H4 (cell line): ENCODE data around the gene NAALADL2. TPM values are rescaled to one million over a fixed set of nuclear protein-coding genes. Genes with fewer than 3 reads are reported as not detected.
A peak's percentile ranks its signal among the peaks of the same experiment; 100 is the strongest.
"Not testable (repeated sequence)": the region's sequence is repeated elsewhere in the genome, so short reads cannot be mapped to it uniquely, and the experiment has no call there.

Source experiments
- DNase-seq: peaks from one replicate; pipeline ENCODE4 v3.0.0-alpha.2; 2015; ENCODE audit warnings: low spot score
- total RNA-seq: library from RNA; depleted of rRNA; stranded (reverse); fragments of >200 nt; shearing (Covaris generic); gene quantifications from 2 replicates; pipeline ENCODE4 v1.2.3, GENCODE V29; 2014

The NAALADL2 gene
- total RNA-seq, 1 experiment from 2014 or later: 1.6 TPM

DNA sequence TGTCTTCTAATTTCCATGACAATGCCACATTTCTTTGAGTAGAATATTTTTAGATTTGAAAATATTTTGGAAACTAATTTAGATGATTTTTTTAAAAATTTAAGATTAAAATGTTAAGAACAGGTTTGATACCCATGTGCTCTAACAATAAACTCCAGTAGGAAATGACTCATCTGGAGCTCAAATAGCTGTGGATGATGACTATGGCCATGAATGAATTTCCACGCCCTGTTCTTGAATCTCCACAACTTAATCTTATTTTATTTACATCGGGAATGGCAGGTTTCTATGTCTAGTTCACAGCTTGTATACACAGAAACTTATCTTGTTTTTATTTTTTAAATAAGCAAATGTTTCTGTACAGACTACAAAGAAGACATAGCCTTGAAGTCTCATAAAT is 726.8 kb downstream of the NAALADL2 start:
- DNase-seq: peak; percentile 41

- no peak for DNase-seq
Observed at GRCh38 chr3:175590745-175591144, 731.6 kb downstream of the NAALADL2 start.

GRCh38 chr3:175591375-175591774 is 732.2 kb downstream of the NAALADL2 start:
- no peak for DNase-seq

DNA sequence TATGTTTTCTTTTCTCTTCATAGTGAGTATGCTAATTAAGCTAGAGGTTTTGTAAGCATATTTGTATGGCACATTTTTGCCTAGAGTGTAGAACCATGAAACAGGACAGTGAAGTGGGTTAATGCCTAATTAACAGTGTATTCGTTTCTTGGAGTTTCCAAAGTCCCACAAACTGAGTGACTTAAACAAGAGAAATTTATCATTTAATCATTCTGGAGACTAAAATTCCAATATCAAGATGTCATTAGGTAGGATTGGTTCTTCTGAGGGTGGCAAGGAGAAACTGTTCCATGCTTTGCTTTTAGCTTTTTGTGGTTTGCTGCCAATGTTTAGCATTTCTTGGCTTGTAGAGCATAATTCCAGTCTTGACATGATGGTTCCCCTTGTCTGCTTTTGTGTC is 734.2 kb downstream of the NAALADL2 start:
- DNase-seq: no peak

DNA sequence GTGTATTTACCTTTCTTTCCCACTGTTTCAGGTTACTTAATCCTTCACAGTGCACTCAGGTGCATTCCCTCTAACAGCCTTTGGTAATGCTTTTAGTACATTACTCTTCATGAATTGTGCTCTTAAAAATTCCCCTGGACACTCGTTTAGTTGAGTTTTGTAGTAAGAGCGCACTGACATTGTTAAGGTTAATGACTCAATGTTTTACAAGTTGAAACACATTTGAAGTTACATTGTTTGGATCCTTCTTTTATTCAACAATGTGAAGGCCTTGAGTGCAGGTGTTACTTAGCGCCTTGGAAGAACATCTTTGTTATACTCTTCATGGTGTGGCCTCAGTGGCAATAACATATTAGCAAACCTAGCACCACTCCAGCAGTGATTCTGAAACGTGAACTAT is 739.6 kb downstream of the NAALADL2 start:
- no peak for DNase-seq

GRCh38 chr3:175601521-175601920 is 742.4 kb downstream of the NAALADL2 start:
- DNase-seq: no peak

GRCh38 chr3:175605851-175606250 is 746.7 kb downstream of the NAALADL2 start:
- DNase-seq: no peak

DNA sequence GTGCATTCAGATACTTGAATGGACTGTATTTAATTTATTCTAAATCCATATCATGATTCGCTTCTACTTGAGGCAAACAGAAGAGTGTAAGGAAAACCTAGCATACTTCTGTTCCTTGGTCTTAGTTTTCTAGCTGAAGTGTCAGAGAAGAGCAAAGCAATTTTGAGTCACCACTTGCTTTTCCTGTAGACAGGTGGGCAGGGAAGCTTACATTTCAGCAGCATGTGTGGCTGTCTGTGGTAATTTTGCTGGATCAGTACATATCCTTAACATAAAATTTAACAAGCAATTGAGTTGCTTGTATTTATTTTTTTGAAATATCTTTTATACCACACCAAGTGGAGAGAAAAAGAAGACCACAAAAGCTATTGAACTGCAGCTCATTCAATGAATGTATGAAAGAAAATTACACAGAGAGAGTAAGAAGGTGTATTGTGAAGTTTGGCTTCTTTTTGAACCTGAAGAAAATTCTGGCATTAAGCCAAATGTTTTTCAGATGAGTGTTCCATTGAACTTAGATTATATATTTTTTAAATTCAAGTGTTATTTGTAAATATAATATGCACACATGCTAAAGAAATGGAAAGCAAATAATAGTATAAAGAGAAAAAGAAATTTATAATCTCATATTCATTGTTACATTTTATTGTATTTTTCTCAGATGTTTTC is 747.6 kb downstream of the NAALADL2 start:
- no peak for DNase-seq

DNA sequence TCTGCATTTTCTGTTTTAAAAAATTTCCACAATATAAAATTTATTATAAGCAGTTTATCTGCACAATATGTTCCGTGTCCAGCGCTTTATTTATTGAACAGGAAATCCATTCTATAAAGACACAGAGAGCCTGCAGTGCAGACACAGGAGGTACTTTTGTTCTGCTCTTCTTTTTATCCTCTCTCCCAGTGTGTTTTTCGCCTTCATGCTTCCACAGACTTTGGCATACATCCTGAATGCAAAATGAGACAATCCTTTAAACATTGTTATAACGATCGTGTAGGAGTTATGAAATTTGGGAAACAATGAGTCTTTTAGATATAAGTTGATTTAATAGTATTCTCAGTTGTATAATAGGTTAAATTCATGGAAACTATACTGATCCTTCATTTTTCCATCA is 749.2 kb downstream of the NAALADL2 start:
- DNase-seq: no peak

DNA sequence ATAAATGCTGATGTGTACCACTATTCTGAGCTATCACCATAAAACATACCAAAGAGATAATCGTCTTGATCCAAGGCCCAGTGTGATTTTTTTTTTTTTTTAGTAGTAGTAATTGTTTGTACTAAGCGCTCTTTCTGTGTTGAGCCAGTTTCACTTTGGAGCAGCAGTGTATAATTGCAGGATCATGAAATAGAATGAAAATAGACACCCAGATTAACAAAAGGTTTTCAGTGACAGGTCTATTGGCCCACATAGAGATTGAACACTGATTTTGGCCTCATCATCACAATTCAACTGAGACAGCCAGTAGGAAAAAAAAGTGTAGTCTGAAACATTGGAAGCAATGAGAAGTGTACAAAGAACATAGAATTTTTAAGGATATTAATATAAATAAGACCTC is 749.8 kb downstream of the NAALADL2 start:
- DNase-seq: no peak

- no peak for DNase-seq
Observed at GRCh38 chr3:175612487-175613196, 753.5 kb downstream of the NAALADL2 start.

DNA sequence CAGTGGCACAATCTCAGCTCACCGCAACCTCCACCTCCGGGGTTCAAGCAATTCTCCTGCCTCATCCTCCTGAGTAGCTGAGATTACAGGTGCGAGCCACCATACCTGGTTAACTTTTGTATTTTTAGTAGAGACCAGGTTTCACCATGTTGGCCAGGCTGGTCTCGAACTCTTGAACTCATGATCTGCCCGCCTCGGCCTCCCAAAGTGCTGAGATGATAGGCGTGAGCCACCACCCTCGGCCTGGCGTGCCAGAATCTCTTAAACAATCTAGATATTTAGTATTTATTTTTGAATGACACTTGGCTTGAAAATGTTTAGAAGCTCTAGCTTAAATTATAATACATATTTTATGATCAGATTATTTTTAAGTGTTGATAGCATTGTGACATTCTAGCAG is 755.0 kb downstream of the NAALADL2 start:
- not testable (repeated sequence) for DNase-seq

- DNase-seq: no peak
Observed at GRCh38 chr3:175617247-175617646, 758.1 kb downstream of the NAALADL2 start.

GRCh38 chr3:175619369-175619768 is 760.2 kb downstream of the NAALADL2 start:
- DNase-seq: no peak

- no peak for DNase-seq
Observed at GRCh38 chr3:175620093-175620492, 761.0 kb downstream of the NAALADL2 start.

- DNase-seq: no peak
Observed at GRCh38 chr3:175620532-175620931, 761.4 kb downstream of the NAALADL2 start.

- no peak for DNase-seq
Observed at GRCh38 chr3:175640958-175641357, 781.8 kb downstream of the NAALADL2 start.

DNA sequence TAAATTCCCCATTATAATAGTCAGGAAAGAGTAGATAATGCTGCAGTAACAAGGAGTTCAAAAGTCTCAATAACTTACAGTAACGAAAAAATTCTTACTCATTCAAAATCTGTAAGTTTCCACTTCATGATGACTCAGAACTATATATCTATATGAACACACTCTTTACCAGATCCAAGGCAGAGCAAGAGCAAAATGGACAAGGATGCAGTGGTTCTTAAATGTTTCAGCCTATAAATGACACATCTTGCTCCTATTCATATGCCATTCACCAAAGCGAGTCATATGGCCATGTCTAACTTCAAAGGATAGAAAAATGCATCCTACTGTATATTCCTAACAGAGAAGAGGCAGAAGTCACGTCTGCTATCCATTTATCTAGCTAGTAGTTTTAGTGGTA is 787.7 kb downstream of the NAALADL2 start:
- no peak for DNase-seq

- DNase-seq: no peak
Observed at GRCh38 chr3:175648899-175649298, 789.8 kb downstream of the NAALADL2 start.

DNA sequence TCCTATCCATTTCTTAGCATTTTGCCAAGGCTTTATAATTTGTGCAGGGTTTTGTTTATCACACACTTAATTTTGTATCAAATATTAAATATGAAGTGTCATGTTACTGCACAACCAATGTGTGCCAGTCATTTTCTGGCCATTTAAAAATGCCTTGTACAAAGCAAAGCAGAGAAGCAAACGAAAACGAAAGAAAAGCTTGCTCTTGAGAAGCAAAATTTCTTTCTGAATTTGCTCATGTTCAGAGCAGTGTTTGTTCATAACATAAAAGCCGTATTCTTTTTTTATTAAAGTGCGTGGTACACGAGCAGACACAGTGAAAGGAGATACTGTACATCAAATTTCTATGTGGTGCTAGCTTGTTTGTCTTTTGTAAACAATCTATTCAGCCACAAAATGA is 792.6 kb downstream of the NAALADL2 start:
- DNase-seq: no peak

- DNase-seq: no peak
Observed at GRCh38 chr3:175655351-175655750, 796.2 kb downstream of the NAALADL2 start.

DNA sequence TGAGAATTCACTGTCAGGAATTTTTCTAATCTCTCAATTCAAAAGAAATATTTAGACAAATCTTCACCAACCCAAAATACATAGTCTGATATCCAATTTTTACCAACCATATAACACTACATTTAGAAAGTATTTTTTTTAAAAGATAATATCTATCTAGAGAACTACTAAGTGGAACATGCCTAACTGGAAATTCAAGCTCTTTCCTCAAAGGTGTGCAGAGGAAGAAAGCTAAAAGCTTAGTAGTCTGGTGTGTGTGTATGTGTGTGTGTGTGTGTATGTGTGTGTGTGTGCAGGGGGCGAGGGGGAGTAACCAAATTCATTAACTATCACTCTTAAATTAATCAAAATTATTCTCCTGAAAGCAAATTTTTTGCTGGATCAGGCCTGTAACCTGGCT is 797.3 kb downstream of the NAALADL2 start:
- DNase-seq: no peak

DNA sequence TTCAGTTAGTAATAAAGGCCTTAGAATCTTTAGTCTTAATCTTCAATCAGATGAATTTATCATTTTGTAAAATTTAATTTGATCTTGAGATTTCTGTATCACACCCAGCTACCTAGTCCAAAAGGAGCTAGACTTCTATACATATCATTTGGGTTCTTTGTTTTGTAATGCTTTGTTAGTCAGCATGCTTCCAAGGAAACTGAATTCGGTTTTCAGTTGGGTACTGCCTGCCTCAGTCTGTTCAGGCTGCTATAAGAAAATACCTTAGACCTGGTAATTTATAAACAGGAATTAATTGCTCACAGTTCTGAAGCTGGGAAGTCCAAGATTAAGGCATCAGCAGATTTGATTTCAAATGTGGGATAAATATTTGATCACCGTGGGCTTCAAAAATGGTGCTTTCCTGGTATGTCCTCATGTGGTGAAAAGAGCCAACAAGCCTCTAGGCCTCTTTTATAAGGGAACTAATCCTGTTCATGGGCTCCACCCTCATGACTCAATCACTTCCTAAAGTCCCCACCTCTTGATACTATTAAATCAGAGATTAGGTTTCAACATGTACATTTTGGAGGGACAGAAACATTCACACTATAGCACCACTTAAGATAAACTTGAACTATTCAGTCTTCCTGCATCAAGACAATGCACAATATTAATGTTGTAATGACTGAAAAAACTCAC is 800.7 kb downstream of the NAALADL2 start:
- DNase-seq: peak; percentile 11
